ENCODE results near the gene GPX3. TPM values are rescaled to one million over a fixed set of nuclear protein-coding genes. Genes with fewer than 3 reads are reported as not detected.

GPX3 gene
- total and polyA plus RNA-seq, 2 of the 13 experiments (the other 11 are each of a cell fraction or from before 2014, with no cell fraction given): 33.8 to 1,892 TPM

GRCh38 chr5:151040211-151040747 is 19.9 kb downstream of the GPX3 start (continued):
- TF ChIP-seq, protein P1, sequence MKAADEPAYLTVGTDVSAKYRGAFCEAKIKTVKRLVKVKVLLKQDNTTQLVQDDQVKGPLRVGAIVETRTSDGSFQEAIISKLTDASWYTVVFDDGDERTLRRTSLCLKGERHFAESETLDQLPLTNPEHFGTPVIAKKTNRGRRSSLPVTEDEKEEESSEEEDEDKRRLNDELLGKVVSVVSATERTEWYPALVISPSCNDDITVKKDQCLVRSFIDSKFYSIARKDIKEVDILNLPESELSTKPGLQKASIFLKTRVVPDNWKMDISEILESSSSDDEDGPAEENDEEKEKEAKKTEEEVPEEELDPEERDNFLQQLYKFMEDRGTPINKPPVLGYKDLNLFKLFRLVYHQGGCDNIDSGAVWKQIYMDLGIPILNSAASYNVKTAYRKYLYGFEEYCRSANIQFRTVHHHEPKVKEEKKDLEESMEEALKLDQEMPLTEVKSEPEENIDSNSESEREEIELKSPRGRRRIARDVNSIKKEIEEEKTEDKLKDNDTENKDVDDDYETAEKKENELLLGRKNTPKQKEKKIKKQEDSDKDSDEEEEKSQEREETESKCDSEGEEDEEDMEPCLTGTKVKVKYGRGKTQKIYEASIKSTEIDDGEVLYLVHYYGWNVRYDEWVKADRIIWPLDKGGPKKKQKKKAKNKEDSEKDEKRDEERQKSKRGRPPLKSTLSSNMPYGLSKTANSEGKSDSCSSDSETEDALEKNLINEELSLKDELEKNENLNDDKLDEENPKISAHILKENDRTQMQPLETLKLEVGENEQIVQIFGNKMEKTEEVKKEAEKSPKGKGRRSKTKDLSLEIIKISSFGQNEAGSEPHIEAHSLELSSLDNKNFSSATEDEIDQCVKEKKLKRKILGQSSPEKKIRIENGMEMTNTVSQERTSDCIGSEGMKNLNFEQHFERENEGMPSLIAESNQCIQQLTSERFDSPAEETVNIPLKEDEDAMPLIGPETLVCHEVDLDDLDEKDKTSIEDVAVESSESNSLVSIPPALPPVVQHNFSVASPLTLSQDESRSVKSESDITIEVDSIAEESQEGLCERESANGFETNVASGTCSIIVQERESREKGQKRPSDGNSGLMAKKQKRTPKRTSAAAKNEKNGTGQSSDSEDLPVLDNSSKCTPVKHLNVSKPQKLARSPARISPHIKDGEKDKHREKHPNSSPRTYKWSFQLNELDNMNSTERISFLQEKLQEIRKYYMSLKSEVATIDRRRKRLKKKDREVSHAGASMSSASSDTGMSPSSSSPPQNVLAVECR (CRISPR knock-in tag; IDR thresholded peaks at IDR 0.05; ENCODE audit: borderline replicate concordance): peak; percentile 36; the same call in 1 of the 2 replicates
- no peak for TF ChIP-seq ZEB1 (IDR thresholded peaks at IDR 0.05; ENCODE audit: insufficient replicate concordance, low read depth)
- TF ChIP-seq DNMT1 (CRISPR knock-in tag; IDR thresholded peaks at IDR 0.05): no peak
- no peak for TF ChIP-seq TRIM24 (CRISPR knock-in tag; IDR thresholded peaks at IDR 0.05)
- peak; percentile 70; the same call in 1 of the 2 replicates for TF ChIP-seq ERF (CRISPR knock-in tag; IDR thresholded peaks at IDR 0.05)
- TF ChIP-seq ZNF12 (CRISPR knock-in tag; IDR thresholded peaks at IDR 0.05): no peak
- TF ChIP-seq SMARCE1 (IDR thresholded peaks at IDR 0.05; ENCODE audit: borderline replicate concordance): no peak
- TF ChIP-seq GFI1 (CRISPR knock-in tag; IDR thresholded peaks at IDR 0.05; ENCODE audit: borderline replicate concordance): no peak
- TF ChIP-seq, protein P2, sequence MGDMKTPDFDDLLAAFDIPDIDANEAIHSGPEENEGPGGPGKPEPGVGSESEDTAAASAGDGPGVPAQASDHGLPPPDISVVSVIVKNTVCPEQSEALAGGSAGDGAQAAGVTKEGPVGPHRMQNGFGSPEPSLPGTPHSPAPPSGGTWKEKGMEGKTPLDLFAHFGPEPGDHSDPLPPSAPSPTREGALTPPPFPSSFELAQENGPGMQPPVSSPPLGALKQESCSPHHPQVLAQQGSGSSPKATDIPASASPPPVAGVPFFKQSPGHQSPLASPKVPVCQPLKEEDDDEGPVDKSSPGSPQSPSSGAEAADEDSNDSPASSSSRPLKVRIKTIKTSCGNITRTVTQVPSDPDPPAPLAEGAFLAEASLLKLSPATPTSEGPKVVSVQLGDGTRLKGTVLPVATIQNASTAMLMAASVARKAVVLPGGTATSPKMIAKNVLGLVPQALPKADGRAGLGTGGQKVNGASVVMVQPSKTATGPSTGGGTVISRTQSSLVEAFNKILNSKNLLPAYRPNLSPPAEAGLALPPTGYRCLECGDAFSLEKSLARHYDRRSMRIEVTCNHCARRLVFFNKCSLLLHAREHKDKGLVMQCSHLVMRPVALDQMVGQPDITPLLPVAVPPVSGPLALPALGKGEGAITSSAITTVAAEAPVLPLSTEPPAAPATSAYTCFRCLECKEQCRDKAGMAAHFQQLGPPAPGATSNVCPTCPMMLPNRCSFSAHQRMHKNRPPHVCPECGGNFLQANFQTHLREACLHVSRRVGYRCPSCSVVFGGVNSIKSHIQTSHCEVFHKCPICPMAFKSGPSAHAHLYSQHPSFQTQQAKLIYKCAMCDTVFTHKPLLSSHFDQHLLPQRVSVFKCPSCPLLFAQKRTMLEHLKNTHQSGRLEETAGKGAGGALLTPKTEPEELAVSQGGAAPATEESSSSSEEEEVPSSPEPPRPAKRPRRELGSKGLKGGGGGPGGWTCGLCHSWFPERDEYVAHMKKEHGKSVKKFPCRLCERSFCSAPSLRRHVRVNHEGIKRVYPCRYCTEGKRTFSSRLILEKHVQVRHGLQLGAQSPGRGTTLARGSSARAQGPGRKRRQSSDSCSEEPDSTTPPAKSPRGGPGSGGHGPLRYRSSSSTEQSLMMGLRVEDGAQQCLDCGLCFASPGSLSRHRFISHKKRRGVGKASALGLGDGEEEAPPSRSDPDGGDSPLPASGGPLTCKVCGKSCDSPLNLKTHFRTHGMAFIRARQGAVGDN (CRISPR knock-in tag; IDR thresholded peaks at IDR 0.05): peak; percentile 33; the same call in 1 of the 2 replicates
- TF ChIP-seq, protein P3, sequence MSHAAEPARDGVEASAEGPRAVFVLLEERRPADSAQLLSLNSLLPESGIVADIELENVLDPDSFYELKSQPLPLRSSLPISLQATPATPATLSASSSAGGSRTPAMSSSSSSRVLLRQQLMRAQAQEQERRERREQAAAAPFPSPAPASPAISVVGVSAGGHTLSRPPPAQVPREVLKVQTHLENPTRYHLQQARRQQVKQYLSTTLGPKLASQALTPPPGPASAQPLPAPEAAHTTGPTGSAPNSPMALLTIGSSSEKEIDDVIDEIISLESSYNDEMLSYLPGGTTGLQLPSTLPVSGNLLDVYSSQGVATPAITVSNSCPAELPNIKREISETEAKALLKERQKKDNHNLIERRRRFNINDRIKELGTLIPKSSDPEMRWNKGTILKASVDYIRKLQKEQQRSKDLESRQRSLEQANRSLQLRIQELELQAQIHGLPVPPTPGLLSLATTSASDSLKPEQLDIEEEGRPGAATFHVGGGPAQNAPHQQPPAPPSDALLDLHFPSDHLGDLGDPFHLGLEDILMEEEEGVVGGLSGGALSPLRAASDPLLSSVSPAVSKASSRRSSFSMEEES (CRISPR knock-in tag; IDR thresholded peaks at IDR 0.05): peak; percentile 87
- TF ChIP-seq NCOA1 (CRISPR knock-in tag; IDR thresholded peaks at IDR 0.05): no peak
- no peak for TF ChIP-seq BRD4 (CRISPR knock-in tag; IDR thresholded peaks at IDR 0.05)
- peak; percentile 25; the same call in 1 of the 2 replicates for TF ChIP-seq SP5 (CRISPR knock-in tag; IDR thresholded peaks at IDR 0.05; ENCODE audit: borderline replicate concordance, low read depth)
- TF ChIP-seq ZNF784 (CRISPR knock-in tag; IDR thresholded peaks at IDR 0.05; ENCODE audit: borderline replicate concordance): no peak
- no peak for TF ChIP-seq KDM2A (CRISPR knock-in tag; IDR thresholded peaks at IDR 0.05; ENCODE audit: borderline replicate concordance, low read depth)
- TF ChIP-seq LCORL (IDR thresholded peaks at IDR 0.05): no peak
- 0 out of 2 replicates have a peak, but pooled peaks have one; percentile 18 for TF ChIP-seq LCORL (CRISPR knock-in tag; IDR thresholded peaks at IDR 0.05)
- TF ChIP-seq GATAD2A (CRISPR knock-in tag; IDR thresholded peaks at IDR 0.05): peak; percentile 41; the same call in 1 of the 2 replicates
- TF ChIP-seq MEIS1 (CRISPR knock-in tag; IDR thresholded peaks at IDR 0.05; ENCODE audit: borderline replicate concordance): no peak
- no peak for TF ChIP-seq KLF15 (CRISPR knock-in tag; IDR thresholded peaks at IDR 0.05; ENCODE audit: borderline replicate concordance)
- TF ChIP-seq NFE2L2 (IDR thresholded peaks at IDR 0.05; ENCODE audit: low read length): peak; percentile 18; the same call in 1 of the 2 replicates
